Activated naive CD4-positive, alpha-beta T cell treated with anti-CD3 and anti-CD28 coated beads, Interleukin-2, amount 50 U/mL, for 24 hours (primary cell): ENCODE measurements around the gene CUX1.
A peak's percentile ranks its signal among the peaks of the same experiment; 100 is the strongest.

Experiments
- H3K27ac Mint-ChIP-seq: one replicate; pipeline ENCODE4 v1.8.0; 2021; ENCODE audit warnings: mild to moderate bottlenecking, mixed read lengths
- H3K27me3 Mint-ChIP-seq: one replicate; pipeline ENCODE4 v1.8.0; 2021; ENCODE audit warnings: mixed read lengths
- H3K36me3 Mint-ChIP-seq: one replicate; pipeline ENCODE4 v1.8.0; 2021; ENCODE audit warnings: mixed read lengths
- H3K4me1 Mint-ChIP-seq: one replicate; pipeline ENCODE4 v1.8.0; 2021; ENCODE audit warnings: mixed read lengths
- H3K4me3 Mint-ChIP-seq: one replicate; pipeline ENCODE4 v1.8.0; 2021; ENCODE audit warnings: mild to moderate bottlenecking, mixed read lengths
- H3K9me3 Mint-ChIP-seq: one replicate; pipeline ENCODE4 v1.8.0; 2021; ENCODE audit warnings: mixed read lengths

Gene CUX1

DNA sequence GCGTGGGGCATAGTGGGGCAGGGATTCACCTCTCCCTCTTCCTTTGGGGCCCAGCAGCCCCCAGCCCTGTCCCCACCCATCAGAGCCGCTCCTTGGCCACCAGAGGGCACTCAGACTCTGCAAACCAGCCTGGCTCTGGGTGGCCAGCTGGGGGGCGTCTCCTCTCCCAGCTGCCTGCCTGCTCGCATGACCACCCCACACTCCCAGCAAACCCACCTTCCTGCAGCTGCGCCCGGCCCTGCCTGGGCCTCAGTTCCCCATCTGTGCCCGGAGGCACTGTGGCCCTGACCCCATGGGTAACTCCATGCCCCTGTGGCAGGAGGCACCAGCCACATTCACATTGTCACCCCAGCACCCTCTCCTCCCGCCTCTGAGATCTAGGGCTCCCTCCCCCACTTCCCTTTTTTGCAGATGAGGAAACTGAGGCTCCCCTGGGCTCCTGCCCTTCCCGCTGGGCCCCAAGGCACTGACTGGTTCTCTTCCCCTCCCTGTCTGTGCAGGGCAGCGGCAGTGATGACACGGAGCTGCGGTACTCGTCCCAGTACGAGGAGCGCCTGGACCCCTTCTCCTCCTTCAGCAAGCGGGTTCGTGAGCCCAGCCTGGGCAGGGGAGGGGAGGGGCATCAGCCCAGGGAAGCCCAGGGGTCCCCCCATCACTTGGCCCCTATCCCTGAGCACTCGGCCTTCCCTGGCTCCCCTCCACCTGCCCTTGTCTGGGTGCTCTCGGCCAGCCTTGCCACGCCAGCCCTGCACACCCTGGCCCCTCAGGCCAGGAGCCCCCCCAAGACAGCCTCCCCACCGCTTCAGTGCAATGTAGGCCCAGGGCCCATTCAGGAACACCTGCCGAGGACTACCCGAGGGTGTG lies 462.3 kb downstream of the CUX1 start:
- Mint-ChIP-seq H3K27ac (no peak overlapping the region), H3K9me3 (no peaks in the 10 kb centered on the region), H3K4me1 (peaks cover 10% of the 10 kb centered on the region), H3K4me3 (no peak overlapping the region), H3K36me3 (no peaks in the 10 kb centered on the region), H3K27me3 (no peaks in the 10 kb centered on the region)

DNA sequence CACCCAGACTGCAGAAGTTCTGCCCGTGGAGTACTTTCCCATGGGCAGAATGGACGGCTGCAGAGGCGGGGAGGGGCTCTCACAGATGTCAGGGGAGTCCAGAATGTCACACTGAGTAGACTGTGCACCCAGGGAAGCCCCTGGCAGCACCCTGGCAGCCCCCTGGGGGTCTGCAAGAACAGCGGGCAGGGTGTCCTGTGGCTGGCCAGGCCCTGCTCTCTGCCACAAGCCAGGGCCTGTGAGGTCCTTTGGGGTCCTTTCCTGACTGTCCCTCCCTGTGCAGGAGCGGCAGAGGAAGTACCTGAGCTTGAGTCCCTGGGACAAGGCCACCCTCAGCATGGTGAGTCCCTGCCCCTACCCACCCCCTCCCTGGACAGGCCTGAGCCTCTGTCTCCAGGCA lies 463.1 kb downstream of the CUX1 start:
- Mint-ChIP-seq H3K27ac (no peak overlapping the region), H3K27me3 (no peaks in the 10 kb centered on the region), H3K4me3 (no peak overlapping the region), H3K36me3 (no peaks in the 10 kb centered on the region), H3K4me1 (peaks cover 17% of the 10 kb centered on the region), H3K9me3 (no peaks in the 10 kb centered on the region)

DNA sequence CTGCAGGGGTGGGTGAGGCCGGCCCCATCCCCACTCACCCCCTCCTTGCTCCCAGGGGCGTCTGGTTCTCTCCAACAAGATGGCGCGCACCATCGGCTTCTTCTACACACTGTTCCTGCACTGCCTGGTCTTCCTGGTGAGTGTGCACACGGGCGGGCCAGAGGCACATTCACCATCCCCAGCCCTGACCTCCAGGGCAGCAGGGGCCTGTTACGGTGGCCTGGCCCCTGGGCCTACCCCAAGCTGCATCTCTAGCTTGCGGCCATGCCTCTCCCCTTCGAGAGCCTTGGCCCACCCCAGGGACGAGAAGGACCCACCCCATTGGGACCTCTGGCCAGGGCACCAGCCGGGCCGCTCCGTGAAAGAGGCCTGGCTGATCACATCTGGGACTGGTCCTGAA lies 464.4 kb downstream of the CUX1 start:
- H3K27me3 Mint-ChIP-seq: no peaks in the 10 kb centered on the region
- peaks cover 21% of the 10 kb centered on the region for H3K4me1 Mint-ChIP-seq
- H3K36me3 Mint-ChIP-seq: no peaks in the 10 kb centered on the region
- no peak overlapping the region for H3K4me3 Mint-ChIP-seq
- no peak overlapping the region for H3K27ac Mint-ChIP-seq
- no peaks in the 10 kb centered on the region for H3K9me3 Mint-ChIP-seq

DNA sequence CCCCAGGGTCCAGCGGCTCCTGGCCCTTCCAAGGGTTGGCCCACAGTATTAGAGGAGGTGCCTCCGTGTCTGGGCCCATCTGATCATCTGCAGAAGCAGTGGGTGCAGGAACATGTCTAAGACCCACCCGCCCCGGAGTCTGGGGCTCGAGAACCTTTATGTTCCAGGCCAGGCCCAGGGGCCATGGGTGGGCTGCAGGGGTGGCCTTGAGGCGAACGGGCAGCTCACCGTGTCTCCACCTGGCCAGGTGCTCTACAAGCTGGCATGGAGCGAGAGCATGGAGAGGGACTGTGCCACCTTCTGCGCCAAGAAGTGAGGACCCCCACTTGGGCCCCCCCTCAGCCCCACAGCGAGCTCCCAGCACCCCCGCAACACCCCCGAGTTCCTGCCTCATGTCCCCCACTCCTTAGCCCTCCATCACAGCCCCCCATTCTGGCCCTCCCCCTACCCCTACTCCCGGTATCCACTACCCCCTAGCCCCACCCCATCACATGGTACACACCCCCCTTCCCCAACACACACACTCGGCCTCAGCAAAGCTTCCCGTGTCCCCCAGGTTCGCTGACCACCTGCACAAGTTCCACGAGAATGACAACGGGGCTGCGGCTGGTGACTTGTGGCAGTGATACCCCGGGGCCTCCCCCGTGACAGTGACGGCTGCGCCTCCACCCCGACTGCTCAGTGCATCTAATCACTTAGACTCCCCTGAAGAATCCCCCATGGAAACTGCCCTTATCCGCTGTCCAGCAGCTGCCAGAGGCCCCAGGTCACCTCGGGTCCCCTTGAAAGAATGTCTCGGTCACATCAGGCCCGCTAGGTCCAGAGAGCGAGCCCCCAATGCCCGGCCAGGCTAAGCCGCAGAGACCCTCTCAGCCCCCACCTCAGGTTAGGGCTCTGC lies 465.3 kb downstream of the CUX1 start:
- no peaks in the 10 kb centered on the region for H3K27me3 Mint-ChIP-seq
- H3K27ac Mint-ChIP-seq: no peak overlapping the region
- no peaks in the 10 kb centered on the region for H3K9me3 Mint-ChIP-seq
- peaks cover 21% of the 10 kb centered on the region for H3K4me1 Mint-ChIP-seq
- H3K36me3 Mint-ChIP-seq: no peaks in the 10 kb centered on the region
- H3K4me3 Mint-ChIP-seq: no peak overlapping the region

DNA sequence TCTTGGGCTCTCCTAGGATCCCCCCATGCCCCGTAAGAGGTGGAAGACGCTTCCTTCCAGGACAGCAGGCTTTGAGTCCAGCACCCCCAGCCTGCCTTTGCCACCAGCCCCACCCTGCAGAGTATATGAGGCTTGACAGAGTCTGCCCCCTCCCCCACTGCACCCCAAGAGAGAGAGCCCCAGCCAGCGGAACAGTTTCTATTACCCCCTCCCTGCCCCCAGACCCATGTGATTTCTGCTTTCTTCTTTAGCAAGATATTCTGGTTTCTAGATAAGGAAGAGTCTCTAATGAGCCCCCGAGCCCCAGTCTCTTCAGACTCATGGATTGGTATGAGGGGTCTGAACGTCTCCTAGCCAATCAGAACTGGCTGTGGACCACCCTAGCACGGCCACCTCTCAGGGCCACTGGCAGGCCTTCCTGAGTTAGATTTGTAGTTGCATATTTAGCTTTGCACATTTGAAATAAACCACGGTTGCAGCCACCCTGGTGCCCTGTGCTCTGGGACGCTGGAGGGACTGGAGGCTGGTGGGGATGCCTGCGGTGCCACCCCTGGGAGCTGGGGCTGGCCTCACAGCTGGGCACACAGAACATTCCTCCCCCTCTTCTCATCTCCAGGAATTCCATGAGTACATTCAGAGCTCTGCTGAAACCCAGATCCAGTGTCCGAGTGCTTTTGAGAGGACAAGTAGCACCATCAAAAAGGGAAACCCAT lies 466.2 kb downstream of the CUX1 start:
- Mint-ChIP-seq H3K4me3 (no peak overlapping the region), H3K27me3 (no peaks in the 10 kb centered on the region), H3K9me3 (no peaks in the 10 kb centered on the region), H3K27ac (no peak overlapping the region), H3K36me3 (no peaks in the 10 kb centered on the region), H3K4me1 (peaks cover 26% of the 10 kb centered on the region)

DNA sequence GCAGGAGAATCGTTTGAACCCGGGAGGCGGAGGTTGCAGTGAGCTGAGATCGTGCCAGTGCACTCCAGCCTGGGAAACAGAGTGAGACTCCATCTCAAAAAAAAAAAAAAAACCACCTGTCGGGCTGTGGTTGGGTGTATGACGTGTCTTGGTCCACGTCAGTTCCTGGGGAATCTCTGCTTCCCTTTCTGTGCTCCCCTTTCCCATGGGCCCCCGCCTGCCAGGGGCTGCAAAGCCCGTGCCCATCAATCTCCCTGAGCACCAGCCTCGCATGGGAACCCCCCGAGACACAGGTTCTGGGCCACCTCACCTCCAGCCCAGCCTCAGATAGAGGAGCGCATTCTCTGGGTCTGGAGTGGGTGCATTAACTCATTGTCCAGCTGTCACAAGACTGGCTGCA lies 467.0 kb downstream of the CUX1 start:
- H3K27ac Mint-ChIP-seq: no peak overlapping the region
- no peaks in the 10 kb centered on the region for H3K36me3 Mint-ChIP-seq
- H3K9me3 Mint-ChIP-seq: no peaks in the 10 kb centered on the region
- H3K4me1 Mint-ChIP-seq: peaks cover 26% of the 10 kb centered on the region
- H3K27me3 Mint-ChIP-seq: no peaks in the 10 kb centered on the region
- H3K4me3 Mint-ChIP-seq: no peak overlapping the region

DNA sequence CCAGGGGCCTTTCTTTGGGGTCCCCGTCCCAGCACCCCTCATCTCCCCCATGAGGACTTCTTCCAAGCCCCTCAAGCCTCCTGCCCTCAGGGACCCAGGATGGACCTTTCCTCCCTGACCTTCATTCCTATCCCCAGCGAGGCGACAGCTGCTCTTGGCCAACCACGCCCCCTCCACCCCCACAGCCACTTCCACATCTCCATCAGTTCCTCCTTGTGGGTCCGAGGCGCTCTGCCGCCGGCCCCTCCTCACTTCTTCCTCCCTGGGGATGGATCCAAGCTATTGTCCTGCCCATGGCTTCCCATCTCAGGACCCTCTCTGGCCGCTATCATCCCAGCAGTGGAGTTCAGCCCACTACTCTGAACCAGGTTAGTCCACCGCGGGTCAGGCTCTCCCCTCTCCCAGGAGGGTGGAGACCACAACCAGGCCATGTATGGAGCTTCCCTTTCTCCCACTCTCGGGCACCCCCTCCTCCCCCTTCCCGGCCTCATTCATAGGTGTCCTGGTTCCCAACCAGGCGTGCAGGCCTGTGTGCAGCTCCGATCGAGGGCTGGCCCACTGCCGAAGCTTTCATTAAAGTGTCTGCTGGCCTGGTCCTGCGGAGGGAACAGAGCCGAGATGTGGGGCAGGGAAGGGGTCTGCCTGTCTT lies 467.6 kb downstream of the CUX1 start:
- peak overlapping the region; percentile 82 for H3K4me3 Mint-ChIP-seq
- H3K27ac Mint-ChIP-seq: no peak overlapping the region
- H3K9me3 Mint-ChIP-seq: no peaks in the 10 kb centered on the region

DNA sequence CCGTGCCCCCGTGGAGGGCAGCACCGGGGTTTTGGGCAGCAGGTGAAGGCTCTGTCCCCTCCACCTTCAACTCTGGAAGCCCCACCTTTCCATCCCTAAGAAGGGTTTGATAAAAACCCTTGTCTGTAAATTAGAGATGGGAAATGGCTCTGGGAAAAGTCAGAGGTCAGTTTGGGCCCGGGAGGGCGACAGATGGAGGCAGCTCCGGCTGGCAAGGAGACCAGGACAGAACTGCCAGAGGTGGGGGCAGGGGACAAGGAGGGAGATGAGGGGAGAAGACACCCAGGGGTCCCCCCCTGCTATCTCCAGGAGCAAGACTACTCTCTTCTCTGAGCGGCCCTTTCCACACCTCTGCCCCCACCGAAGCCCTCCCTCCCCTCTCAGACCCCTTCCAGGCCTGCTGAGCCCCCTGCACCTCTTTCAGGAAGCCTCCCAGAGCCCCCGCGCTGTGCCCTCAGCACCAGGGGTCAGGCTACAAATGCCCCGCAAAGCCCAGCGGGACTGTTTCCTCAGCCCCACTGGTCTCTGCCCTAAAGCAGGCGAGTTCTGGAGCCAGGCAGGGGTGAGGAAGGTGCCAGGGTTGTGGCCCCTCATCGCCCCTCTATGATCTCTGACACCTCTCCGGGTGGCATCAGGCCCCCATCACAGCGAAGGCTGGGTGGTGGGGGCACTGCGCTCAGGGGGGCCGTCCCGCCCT lies 468.3 kb downstream of the CUX1 start:
- H3K4me3 Mint-ChIP-seq: peak overlapping the region; percentile 82
- H3K27ac Mint-ChIP-seq: peak overlapping the region; percentile 70
- H3K9me3 Mint-ChIP-seq: no peaks in the 10 kb centered on the region
- no peaks in the 10 kb centered on the region for H3K27me3 Mint-ChIP-seq
- peaks cover 27% of the 10 kb centered on the region for H3K4me1 Mint-ChIP-seq
- no peaks in the 10 kb centered on the region for H3K36me3 Mint-ChIP-seq

More for the DNA sequence above, 467.6 kb downstream of the CUX1 start:
- Mint-ChIP-seq H3K36me3 (no peaks in the 10 kb centered on the region), H3K27me3 (no peaks in the 10 kb centered on the region), H3K4me1 (peaks cover 23% of the 10 kb centered on the region)

DNA sequence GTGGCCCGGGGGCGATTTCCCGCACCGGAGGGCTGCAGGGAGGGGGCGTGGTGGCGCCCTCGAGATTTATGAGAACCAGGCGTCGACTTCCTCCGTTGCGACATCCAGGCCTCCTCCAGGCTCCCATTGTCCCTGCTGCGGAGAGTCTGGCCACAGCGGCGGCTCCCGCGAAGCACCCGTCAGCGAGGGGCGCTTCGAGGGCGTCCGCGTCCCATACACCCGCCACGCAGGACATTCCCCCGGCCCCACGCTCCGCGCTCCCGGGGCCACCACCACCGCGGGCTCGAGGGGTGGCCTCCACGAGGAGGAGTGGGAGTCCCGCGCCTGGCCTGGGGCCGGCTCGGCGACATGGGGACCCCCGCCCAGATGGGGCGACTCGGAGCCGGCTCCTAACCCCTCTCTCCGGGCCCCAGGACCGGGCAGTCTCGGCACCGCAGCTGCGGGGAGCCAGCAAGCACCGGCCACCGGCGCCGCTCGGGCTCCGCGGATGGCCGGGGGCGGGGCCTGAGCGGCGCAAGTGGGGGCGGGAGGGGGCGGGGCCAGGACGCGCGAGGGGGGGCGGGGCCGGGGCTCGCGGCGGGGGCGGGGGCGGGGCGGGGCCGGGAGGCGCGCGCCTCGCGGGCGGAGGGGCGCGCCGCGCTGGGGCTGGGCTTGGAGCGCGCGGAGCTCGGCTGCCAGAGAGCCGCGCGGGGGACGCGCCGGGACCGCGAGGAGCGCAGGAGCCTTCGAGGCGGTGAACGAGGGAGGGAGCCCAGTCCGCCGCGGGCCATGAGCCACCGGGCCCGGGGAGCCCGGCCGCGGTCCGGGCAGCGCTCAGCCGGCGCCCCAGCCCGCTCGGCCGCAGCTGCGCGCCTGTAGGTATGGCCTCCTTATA lies 469.0 kb downstream of the CUX1 start, which contains the start of gene SH2B2:
TSS of gene SH2B2 (plus strand) at position 632 of the 874 bp plus-strand sequence. CDS start 13,683 bp downstream, outside the sequence.
- Mint-ChIP-seq H3K4me1 (peaks cover 32% of the 10 kb centered on the region), H3K27ac (no peak within 1 kb of the TSS), H3K9me3 (no peaks in the 10 kb centered on the region), H3K27me3 (no peaks in the 10 kb centered on the region), H3K36me3 (no peaks in the 10 kb centered on the region), H3K4me3 (peak within 1 kb of the TSS; percentile 82)

DNA sequence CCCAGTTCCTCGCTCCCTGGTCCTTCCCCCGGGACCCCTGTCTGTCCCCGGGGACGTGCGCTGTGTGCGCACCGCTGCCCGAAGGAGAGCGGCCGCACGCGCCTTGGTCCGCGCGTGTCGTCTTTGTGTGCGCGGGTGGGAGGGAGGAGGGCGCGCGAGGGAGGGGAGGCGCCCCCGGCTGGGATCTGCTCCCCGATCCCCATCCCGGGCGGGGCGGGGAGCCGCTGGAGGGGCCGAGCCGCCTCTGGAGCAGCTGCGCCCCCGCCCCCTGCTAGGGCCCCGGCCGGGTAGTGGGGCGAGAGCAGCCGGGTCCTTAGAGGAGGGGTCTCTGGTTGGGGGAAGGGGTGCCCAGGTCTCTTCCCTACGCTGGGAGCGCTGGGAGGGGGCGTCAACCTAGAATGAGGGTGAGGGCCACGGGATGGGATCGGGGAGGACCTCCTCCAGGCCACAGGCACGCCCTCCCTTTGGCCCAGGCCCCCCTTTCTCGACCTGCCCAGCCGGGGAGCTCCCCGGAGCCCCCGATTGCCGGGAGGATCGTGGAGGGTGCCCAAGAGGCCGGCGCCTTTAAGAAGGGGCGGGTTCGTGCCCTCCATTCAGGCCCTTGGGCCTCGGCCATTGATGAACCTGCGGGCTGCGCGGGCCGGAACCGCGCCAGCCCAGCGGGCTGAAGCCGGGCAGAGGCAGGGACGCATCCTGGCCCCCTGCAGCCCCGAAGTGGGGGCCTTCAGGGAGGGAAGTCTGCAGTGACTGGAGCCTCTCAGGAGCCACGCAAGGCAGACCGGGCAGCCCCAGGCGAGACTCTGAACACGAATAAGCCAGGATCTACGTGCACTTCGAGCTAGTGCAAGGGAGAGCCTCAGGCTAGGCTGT lies 469.9 kb downstream of the CUX1 start:
- peaks cover 37% of the 10 kb centered on the region for H3K4me1 Mint-ChIP-seq
- H3K27me3 Mint-ChIP-seq: no peaks in the 10 kb centered on the region
- no peak overlapping the region for H3K27ac Mint-ChIP-seq
- peak overlapping the region; percentile 74 for H3K4me3 Mint-ChIP-seq
- H3K36me3 Mint-ChIP-seq: no peaks in the 10 kb centered on the region
- H3K9me3 Mint-ChIP-seq: no peaks in the 10 kb centered on the region

DNA sequence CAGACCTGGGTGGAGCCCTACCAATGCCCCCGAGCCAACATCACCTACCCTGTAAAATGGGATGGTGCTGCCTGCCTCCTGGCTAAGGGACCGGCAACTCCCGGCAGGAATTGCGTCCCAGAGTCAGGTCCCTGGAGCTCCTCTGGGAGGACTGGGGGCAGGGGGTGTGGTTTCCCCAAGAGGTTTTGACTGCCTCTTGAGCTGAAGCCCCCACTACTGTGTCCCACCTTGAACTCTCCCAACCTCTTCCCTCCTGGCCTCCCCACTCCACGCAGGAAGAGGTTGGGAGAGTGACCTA lies 470.5 kb downstream of the CUX1 start:
- Mint-ChIP-seq H3K27me3 (no peaks in the 10 kb centered on the region), H3K4me1 (peaks cover 37% of the 10 kb centered on the region), H3K27ac (no peak overlapping the region), H3K36me3 (no peaks in the 10 kb centered on the region), H3K9me3 (no peaks in the 10 kb centered on the region), H3K4me3 (peak overlapping the region; percentile 42)

DNA sequence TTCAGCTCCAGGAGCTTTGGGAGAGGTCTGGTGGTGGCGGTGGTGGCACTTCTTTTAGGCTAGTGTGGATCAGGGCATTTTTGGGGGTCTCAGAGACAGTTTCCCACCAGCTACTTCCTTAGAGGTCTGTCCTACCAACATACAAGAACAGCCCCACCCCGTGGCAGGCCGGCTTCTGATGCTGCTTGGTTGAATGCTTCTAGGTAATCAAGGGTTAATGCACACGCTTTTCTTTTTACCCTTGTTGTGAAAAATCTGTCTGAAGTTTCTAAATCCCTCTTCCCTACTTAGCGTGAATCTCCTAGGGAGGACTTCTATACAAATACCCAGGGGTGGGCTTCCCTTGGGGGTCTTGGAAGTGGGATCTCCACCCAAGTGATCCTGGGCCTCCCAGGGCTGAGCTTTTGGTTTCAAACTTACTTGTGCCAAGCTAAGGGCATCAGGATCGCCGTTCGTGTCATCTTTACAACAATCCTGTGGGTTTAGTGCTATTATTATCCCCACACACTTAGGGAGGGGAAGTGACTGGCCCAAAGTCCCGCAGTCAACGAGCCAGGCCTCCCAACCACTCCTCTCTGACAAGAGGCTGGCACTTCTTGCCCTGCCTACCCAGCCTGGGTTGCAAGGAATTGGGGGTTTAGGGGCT lies 471.0 kb downstream of the CUX1 start:
- H3K36me3 Mint-ChIP-seq: no peaks in the 10 kb centered on the region
- peak overlapping the region; percentile 72 for H3K4me3 Mint-ChIP-seq
- H3K9me3 Mint-ChIP-seq: no peaks in the 10 kb centered on the region
- no peak overlapping the region for H3K27ac Mint-ChIP-seq
- no peaks in the 10 kb centered on the region for H3K27me3 Mint-ChIP-seq
- peaks cover 35% of the 10 kb centered on the region for H3K4me1 Mint-ChIP-seq

DNA sequence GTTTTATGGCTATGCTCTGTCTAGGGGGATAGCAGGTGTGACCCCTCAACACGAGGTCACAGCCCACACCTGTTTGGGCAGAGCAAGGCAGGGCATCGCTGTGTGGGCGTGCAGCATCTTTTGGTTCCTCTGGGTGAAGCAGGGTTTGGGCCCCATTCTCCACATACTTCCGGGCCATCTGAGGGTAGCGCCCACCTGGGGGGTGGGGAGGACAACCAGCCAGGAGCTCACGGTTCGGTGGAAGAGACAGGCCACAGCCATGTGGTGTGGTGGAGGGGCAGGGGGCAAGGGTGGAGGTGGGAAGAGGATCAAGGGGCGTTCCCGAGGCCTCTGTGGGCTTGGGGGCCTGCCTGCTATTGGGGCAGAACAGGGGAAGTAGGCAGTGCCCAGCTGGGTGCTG lies 471.6 kb downstream of the CUX1 start:
- Mint-ChIP-seq H3K9me3 (no peaks in the 10 kb centered on the region), H3K27ac (no peak overlapping the region), H3K27me3 (no peaks in the 10 kb centered on the region), H3K36me3 (no peaks in the 10 kb centered on the region), H3K4me3 (no peak overlapping the region), H3K4me1 (peaks cover 34% of the 10 kb centered on the region)
